ENCODE results near the gene EGLN3.

EGLN3 gene

GRCh38 chr14:33946679-33947476, 4.0 kb downstream of the EGLN3 start:
- Histone ChIP-seq H3K9me3 (ENCODE audit: control insufficient read depth, insufficient read depth, low read depth, low read length) (no peaks in the 10 kb centered on the region), H3K4me3 (ENCODE audit: low read depth, low read length) (no peak overlapping the region), H3K4me1 (ENCODE audit: control insufficient read depth, insufficient read depth, low read length) (peaks cover 29% of the 10 kb centered on the region), H3K36me3 (ENCODE audit: control insufficient read depth in 2 of 2, insufficient read depth in 1 of 2, low read length in 2 of 2) (no peaks in the 10 kb centered on the region; a peak in 1 of 3 replicates), H3K27ac (ENCODE audit: extremely low read depth, low read depth, low read length) (no peak overlapping the region)
- TF ChIP-seq ZFHX2 (tag by site-specific recombination; conservative IDR thresholded peaks at IDR 0.05), result no peak
- no peak for TF ChIP-seq ZNF48 (tag by site-specific recombination; IDR thresholded peaks at IDR 0.05)
- TF ChIP-seq HOXD13 (CRISPR knock-in tag; IDR thresholded peaks at IDR 0.05; ENCODE audit: borderline replicate concordance), result no peak
- no peak for TF ChIP-seq ZNF626 (tag by site-specific recombination; IDR thresholded peaks at IDR 0.05)
- TF ChIP-seq ZNF76 (tag by site-specific recombination; IDR thresholded peaks at IDR 0.05; ENCODE audit: borderline replicate concordance, low read depth), result no peak
- no peak for TF ChIP-seq OVOL3 (tag by site-specific recombination; IDR thresholded peaks at IDR 0.05)
- TF ChIP-seq ZNF341 (tag by site-specific recombination; IDR thresholded peaks at IDR 0.05; ENCODE audit: low read depth), result no peak
- no peak for TF ChIP-seq TRIM28 (IDR thresholded peaks at IDR 0.05; ENCODE audit: borderline replicate concordance, low read length)
- no peak for TF ChIP-seq WT1 (tag by site-specific recombination; IDR thresholded peaks at IDR 0.05)
- no peak for TF ChIP-seq ZNF548 (tag by site-specific recombination; IDR thresholded peaks at IDR 0.05)
- TF ChIP-seq GFI1B (tag by site-specific recombination; IDR thresholded peaks at IDR 0.05), result no peak
- no peak for TF ChIP-seq ZNF830 (tag by site-specific recombination; IDR thresholded peaks at IDR 0.05; ENCODE audit: low read depth)
- TF ChIP-seq ZBTB11 (tag by site-specific recombination; conservative IDR thresholded peaks at IDR 0.05; ENCODE audit: low read depth), result no peak
- TF ChIP-seq, protein P1, sequence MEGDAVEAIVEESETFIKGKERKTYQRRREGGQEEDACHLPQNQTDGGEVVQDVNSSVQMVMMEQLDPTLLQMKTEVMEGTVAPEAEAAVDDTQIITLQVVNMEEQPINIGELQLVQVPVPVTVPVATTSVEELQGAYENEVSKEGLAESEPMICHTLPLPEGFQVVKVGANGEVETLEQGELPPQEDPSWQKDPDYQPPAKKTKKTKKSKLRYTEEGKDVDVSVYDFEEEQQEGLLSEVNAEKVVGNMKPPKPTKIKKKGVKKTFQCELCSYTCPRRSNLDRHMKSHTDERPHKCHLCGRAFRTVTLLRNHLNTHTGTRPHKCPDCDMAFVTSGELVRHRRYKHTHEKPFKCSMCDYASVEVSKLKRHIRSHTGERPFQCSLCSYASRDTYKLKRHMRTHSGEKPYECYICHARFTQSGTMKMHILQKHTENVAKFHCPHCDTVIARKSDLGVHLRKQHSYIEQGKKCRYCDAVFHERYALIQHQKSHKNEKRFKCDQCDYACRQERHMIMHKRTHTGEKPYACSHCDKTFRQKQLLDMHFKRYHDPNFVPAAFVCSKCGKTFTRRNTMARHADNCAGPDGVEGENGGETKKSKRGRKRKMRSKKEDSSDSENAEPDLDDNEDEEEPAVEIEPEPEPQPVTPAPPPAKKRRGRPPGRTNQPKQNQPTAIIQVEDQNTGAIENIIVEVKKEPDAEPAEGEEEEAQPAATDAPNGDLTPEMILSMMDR (tag by site-specific recombination; IDR thresholded peaks at IDR 0.05), result no peak
- TF ChIP-seq ZNF2 (tag by site-specific recombination; IDR thresholded peaks at IDR 0.05), result no peak
- TF ChIP-seq ZNF629 (tag by site-specific recombination; IDR thresholded peaks at IDR 0.05), result no peak
- TF ChIP-seq ZNF211 (tag by site-specific recombination; IDR thresholded peaks at IDR 0.05; ENCODE audit: low read depth), result no peak
- no peak for TF ChIP-seq ZBTB21 (tag by site-specific recombination; IDR thresholded peaks at IDR 0.05)
- no peak for TF ChIP-seq ZIC2 (tag by site-specific recombination; IDR thresholded peaks at IDR 0.05)
- TF ChIP-seq ZNF792 (tag by site-specific recombination; IDR thresholded peaks at IDR 0.05), result no peak
- CTCF ChIA-PET, result interaction anchor here (0.6 to 1.7 kb wide), 3 partner anchors 10 to 152 kb away, joined by 3 to 5 read pairs (median 3); no protein-coding TSS in a partner anchor
- POLR2A ChIA-PET, result no interaction called here

All from HEK293 (cell line).